C4-2B (cell line): ENCODE results near the gene ADGRG6.

Experiments used
- H3K27ac ChIP-seq: fragments of 450-650 bp; 2 replicates; pipeline ENCODE4 v1.5.1; 2017
- ZFX ChIP-seq: fragments of 450-650 bp; IDR thresholded peaks from 2 replicates; pipeline ENCODE4 v1.6.1; 2017
- TF ChIP-seq, protein P1 (sequence below): fragments of 450-650 bp; conservative IDR thresholded peaks from 2 replicates; pipeline ENCODE4 v1.5.1; 2017; ENCODE audit warnings: mild to moderate bottlenecking

Gene ADGRG6

DNA sequence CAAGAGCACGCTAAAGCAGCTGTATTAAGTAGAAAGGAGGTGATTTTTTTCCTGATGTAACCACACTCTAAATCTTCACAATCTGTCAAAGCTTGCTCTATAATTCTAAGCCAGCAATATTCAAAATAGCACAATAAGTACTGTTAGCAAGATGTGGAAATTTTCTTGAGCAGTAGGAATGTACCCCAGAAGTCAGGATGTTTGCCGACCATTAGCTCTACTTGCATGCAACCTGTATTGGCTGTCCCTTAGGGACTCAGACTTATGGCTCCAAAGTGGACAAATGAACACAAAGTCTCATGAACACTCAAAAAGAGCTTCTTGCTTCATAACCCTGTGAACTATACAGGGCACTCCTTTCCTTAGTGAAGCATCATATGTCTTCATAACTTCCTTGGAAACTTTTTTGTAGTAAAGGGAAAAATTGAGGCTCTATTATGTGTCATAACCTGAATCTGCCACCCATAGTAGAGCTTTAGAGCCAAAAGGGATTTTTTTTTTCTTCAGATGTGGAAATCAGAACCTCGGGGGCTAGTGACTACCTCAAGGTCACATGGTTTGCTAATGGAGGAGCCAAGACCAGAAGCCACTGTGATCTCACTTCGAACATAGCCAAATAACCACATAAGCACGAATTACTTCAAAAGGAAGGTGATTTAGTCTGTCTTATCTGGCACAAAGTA lies 54.5 kb downstream of the ADGRG6 start:
- TF ChIP-seq, protein P1, sequence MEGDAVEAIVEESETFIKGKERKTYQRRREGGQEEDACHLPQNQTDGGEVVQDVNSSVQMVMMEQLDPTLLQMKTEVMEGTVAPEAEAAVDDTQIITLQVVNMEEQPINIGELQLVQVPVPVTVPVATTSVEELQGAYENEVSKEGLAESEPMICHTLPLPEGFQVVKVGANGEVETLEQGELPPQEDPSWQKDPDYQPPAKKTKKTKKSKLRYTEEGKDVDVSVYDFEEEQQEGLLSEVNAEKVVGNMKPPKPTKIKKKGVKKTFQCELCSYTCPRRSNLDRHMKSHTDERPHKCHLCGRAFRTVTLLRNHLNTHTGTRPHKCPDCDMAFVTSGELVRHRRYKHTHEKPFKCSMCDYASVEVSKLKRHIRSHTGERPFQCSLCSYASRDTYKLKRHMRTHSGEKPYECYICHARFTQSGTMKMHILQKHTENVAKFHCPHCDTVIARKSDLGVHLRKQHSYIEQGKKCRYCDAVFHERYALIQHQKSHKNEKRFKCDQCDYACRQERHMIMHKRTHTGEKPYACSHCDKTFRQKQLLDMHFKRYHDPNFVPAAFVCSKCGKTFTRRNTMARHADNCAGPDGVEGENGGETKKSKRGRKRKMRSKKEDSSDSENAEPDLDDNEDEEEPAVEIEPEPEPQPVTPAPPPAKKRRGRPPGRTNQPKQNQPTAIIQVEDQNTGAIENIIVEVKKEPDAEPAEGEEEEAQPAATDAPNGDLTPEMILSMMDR, result no peak
- TF ChIP-seq ZFX, result no peak
- H3K27ac ChIP-seq, result no peak overlapping the region

DNA sequence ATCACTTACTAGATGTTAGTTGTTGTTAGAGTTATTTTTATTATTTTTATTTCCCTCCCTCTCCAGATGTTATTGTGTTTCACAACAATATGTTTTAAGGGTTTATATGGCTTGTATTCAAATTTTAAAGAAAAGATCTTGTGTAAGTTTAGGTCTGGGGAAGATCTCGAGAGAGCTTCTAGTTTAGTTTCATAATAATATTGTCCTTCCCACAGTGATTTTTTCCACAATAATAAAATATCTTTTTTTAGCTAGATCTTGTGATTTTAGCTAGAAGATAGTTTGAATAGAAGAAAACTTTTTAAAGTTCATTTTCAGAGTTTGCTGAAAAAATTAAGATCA lies 55.0 kb downstream of the ADGRG6 start:
- H3K27ac ChIP-seq, result no peak overlapping the region
- TF ChIP-seq ZFX, result no peak
- TF ChIP-seq, protein P1, result no peak

DNA sequence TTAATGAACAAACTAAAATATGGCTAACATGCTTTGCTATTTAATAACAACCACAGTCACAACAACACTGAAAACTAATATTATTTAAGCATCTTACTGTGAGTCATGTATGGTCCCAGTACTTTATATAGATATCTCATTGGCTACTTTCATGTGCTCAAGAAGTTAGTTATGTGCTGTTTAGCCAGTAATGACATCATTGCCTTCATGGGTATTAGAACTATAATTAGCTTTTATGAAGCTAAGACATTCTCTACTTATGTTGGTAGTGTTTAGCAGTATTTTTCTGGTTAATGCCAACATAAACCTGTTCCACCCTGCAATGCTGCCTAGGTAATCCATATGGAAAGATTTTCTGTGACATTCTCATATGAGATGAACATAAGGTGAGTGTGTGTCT lies 56.1 kb downstream of the ADGRG6 start:
- H3K27ac ChIP-seq, result no peak overlapping the region
- TF ChIP-seq, protein P1, result no peak
- TF ChIP-seq ZFX, result no peak

GRCh38 chr6:142359271-142359960 lies 57.6 kb downstream of the ADGRG6 start:
- TF ChIP-seq, protein P1, result no peak
- no peak for TF ChIP-seq ZFX
- peak overlapping the region; percentile 57 for H3K27ac ChIP-seq

DNA sequence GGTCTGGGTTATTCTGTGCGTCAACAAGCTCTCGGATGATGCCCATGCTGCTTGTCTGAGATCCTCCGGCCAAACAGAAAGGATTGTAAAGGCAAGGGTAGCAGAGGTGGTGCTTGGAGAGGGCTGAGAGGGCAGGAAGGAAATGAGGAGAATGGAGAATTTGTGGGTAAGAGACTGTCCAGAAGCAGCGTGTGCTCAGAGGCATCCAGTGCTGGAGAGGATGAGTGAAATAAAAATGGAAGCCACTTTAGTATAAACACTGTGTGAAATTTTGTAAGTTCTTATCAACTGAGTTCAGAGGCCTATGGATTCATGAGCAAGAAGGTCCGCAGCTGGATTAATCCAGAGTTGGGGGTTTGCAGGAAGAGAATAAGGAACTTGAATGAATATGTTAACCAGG lies 59.5 kb downstream of the ADGRG6 start:
- H3K27ac ChIP-seq, result no peak overlapping the region
- TF ChIP-seq ZFX, result no peak
- TF ChIP-seq, protein P1, result no peak

DNA sequence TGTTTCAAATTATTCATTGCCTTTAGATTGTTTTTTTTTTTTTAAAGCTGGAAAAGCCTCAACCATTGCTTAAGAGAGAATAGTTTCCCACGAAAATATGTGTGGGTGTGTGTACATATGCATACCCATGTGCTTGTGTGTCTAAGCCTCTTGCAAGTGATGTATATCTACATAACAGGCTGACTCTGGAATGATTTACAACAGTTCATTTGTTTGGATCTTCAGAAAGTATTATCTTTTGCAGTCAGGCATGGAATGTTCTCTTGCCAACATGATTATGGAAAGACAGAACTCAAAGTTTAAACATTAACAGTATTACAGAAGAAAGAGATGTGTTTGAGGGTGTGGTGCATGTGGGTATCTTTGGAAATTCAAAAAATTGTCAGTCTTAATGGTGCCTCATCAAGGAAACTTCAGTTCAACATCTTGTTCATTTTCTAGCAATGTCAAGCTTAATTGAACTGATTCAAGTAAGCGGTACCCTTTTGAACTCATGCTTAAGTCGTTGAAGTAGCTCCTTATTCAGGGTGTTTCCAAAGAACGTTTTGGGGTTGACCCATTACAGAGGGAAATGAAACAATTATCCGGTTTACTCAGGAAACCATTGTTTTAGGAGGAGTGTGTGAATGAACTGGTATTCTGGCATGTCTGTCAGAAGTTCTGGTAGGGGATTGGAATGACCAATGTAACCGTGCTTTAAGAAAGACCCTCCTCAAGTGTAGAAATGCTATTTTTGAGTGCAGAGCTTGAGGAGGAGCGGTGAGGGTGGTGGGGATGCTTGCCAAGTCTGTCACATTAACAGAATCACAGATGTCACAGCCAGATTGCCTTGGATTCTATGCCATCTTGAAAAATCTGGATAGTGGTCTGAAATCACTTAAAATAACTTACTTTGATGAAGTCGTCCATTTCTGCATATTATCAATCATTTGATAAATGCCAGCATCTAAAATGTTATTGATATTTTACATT lies 60.3 kb downstream of the ADGRG6 start:
- H3K27ac ChIP-seq, result no peak overlapping the region

More for the DNA sequence above, 60.3 kb downstream of the ADGRG6 start:
- TF ChIP-seq, protein P1, result no peak
- no peak for TF ChIP-seq ZFX
